HG02840 (cell line): ENCODE measurements around the gene HOXD10.

Experiments
- ATAC-seq: cut with Tn5 transposase; IDR thresholded peaks from one replicate; pipeline ENCODE4 v1.9.1; 2021; ENCODE audit warnings: mild to moderate bottlenecking, moderate library complexity, moderate number of reproducible peaks; ENCODE audit not compliant: unreplicated experiment, low FRiP score

HOXD10 gene

GRCh38 chr2:176159663-176160250, 43.2 kb downstream of the HOXD10 start:
- ATAC-seq = no peak

- ATAC-seq = no peak
Measured at GRCh38 chr2:176160251-176160985, 43.8 kb downstream of the HOXD10 start.

GRCh38 chr2:176160986-176161824, 44.6 kb downstream of the HOXD10 start:
- ATAC-seq = no peak

- no peak for ATAC-seq
Measured at GRCh38 chr2:176161825-176162626, 45.4 kb downstream of the HOXD10 start.

- ATAC-seq = no peak
Measured at GRCh38 chr2:176162911-176163671, 46.5 kb downstream of the HOXD10 start.

- no peak for ATAC-seq
Measured at GRCh38 chr2:176163672-176164056, 47.1 kb downstream of the HOXD10 start.

GRCh38 chr2:176164201-176164600, 47.6 kb downstream of the HOXD10 start:
- no peak for ATAC-seq

GRCh38 chr2:176164611-176165369, 48.2 kb downstream of the HOXD10 start:
- no peak for ATAC-seq

GRCh38 chr2:176165370-176166050, 48.9 kb downstream of the HOXD10 start:
- no peak for ATAC-seq

GRCh38 chr2:176166272-176166671, 49.7 kb downstream of the HOXD10 start:
- ATAC-seq = no peak

- ATAC-seq = no peak
Measured at GRCh38 chr2:176167398-176167797, 50.8 kb downstream of the HOXD10 start.

GRCh38 chr2:176169181-176169580, 52.6 kb downstream of the HOXD10 start:
- no peak for ATAC-seq
